Erythroblast (primary cell): ENCODE results near the gene TRIM63.
A peak's percentile ranks its signal among the peaks of the same experiment; 100 is the strongest.

Experiments
- GATA1 ChIP-seq: IDR thresholded peaks from 2 replicates; pipeline ENCODE4 v1.6.1; 2011; ENCODE audit warnings: low read depth, mild to moderate bottlenecking, control low read depth, low read length, moderate library complexity
- POLR2A ChIP-seq: IDR thresholded peaks from 2 replicates; pipeline ENCODE4 v1.6.1; 2011; ENCODE audit warnings: mild to moderate bottlenecking, low read length

DNA sequence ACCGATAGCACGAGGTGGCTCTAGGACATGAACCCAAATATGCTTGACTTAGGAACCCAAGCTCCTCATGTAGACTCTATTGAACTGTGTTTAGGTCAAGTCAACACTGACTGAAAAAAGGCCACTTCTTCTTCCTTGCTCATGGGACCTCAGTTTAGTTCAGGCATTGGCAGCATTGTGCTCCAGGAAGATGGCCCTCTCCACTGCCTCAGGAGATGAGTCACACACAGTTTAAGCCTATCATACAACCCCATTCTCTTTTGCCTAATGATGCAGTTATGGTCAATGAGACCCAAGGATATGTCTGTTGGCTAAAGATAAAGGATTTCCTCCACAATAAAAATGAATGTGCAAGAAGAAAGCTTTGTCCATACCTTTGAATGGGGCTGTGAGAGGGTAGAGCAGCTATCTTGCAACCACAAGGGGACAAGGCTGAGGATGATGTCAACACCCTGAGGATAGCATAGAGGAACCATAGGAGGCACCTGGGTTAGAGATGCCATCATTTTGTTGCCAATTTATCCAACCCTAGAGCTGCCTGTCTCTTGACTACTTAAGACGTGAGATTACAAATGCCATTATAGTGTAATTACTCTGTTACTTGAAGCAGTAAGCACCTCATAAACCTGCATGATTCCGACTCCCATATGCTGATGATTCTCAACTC, 3.0 kb upstream of the TRIM63 start:
- TF ChIP-seq POLR2A (peak; percentile 43), GATA1 (no peak)
